Measurements from ENCODE around the gene UBAP2L. TPM values are rescaled to one million over a fixed set of nuclear protein-coding genes. Genes with fewer than 3 reads are reported as not detected.

Gene UBAP2L
- total and polyA plus RNA-seq, 10 of the 15 experiments (the other 5 are each of a cell fraction or from before 2014, with no cell fraction given) = 49.9 to 198 (median 152) TPM

DNA sequence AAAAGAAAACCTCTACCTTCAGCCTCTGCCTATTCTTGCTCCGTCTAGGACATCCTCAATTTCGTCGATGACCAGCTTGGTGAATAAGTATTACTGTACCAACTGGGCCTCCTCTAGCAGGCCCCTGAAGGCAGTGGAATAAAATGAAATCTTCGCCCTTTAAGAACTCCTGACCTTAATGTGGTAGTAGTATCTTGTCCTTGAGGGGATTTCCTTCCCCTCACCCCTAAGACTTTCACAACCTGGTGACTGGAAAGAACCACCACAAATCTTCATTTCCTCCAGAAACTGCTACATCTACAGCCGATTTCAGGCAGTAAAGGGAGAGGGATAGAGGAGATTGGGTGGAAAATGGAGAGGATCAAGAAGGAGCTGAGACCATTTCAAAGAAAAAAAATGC, 50.1 kb downstream of the UBAP2L start (continued):
- TF ChIP-seq E4F1 (IDR thresholded peaks at IDR 0.05; ENCODE audit: borderline replicate concordance, partially characterized antibody) (no peak), EP300 (IDR thresholded peaks at IDR 0.05; ENCODE audit: borderline replicate concordance in 1 of 2, control insufficient read depth in 1 of 2, low read depth in 2 of 2, low read length in 2 of 2) (no peak), MAX (IDR thresholded peaks at IDR 0.05; ENCODE audit: low read depth, low read length) (no peak), RB1 (IDR thresholded peaks at IDR 0.05; ENCODE audit: borderline replicate concordance) (no peak), TAF1 (IDR thresholded peaks at IDR 0.05; ENCODE audit: borderline replicate concordance, low read depth, low read length) (no peak), ZBED1 (IDR thresholded peaks at IDR 0.05; ENCODE audit: borderline replicate concordance) (no peak), ZBTB11 (CRISPR knock-in tag; IDR thresholded peaks at IDR 0.05) (no peak), FOS (IDR thresholded peaks at IDR 0.05; ENCODE audit: borderline replicate concordance, extremely low read depth, insufficient read length) (no peak), KAT2A (conservative IDR thresholded peaks at IDR 0.05; ENCODE audit: control insufficient read depth, low read depth, low read length) (no peak), ATF2 (IDR thresholded peaks at IDR 0.05; ENCODE audit: low read length) (no peak), MYB (IDR thresholded peaks at IDR 0.05; ENCODE audit: borderline replicate concordance, low read depth, low read length) (no peak), MTA2 (IDR thresholded peaks at IDR 0.05; ENCODE audit: low read depth) (no peak), MYC (IDR thresholded peaks at IDR 0.05; ENCODE audit: insufficient read depth, insufficient read length, insufficient replicate concordance, low read length, severe bottlenecking) (no peak), SPI1 (IDR thresholded peaks at IDR 0.05; ENCODE audit: borderline replicate concordance, insufficient read depth, low read depth, low read length) (no peak), E2F8 (IDR thresholded peaks at IDR 0.05; ENCODE audit: low read depth, partially characterized antibody) (no peak), EED (IDR thresholded peaks at IDR 0.05; ENCODE audit: low read depth) (peak; percentile 54; the same call in 1 of the 2 replicates)
- TF ChIP-seq, protein P1, sequence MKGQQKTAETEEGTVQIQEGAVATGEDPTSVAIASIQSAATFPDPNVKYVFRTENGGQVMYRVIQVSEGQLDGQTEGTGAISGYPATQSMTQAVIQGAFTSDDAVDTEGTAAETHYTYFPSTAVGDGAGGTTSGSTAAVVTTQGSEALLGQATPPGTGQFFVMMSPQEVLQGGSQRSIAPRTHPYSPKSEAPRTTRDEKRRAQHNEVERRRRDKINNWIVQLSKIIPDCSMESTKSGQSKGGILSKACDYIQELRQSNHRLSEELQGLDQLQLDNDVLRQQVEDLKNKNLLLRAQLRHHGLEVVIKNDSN (IDR thresholded peaks at IDR 0.05; ENCODE audit: borderline replicate concordance, extremely low read length, insufficient read depth, low read depth, low read length) = no peak
